Esophagus squamous epithelium (tissue), 5 donors: Measurements from ENCODE around the gene FOXP1. TPM values are rescaled to one million over a fixed set of nuclear protein-coding genes. Genes with fewer than 3 reads are reported as not detected.

Experiments
- DNase-seq: peaks from one replicate; lab custom pipeline; 2025; lab: John Stamatoyannopoulos, UW
- H3K27ac ChIP-seq, 4 donors: fragments of 200-600 bp; sonication (generic); one replicate each; pipeline ENCODE4 v1.5.1; 2016 to 2019; ENCODE audit warnings: mild to moderate bottlenecking in 1 of 4
- H3K27me3 ChIP-seq, 4 donors: fragments of 200-600 bp; sonication (generic); 1 replicate in 3 of 4; 2 replicates in 1 of 4; pipeline versions ENCODE4 v1.5.1 to v1.6.0; 2017 to 2021; ENCODE audit warnings: antibody characterized with exemption in 1 of 4
- H3K36me3 ChIP-seq, 3 donors: fragments of 200-600 bp; sonication (generic); one replicate each; pipeline ENCODE4 v1.5.1; 2016 to 2019
- H3K4me1 ChIP-seq, 3 donors: fragments of 200-600 bp; sonication (generic); one replicate each; pipeline ENCODE4 v1.5.1; 2017 to 2019
- H3K4me3 ChIP-seq, 4 donors: fragments of 200-600 bp; sonication (generic); 1 replicate in 3 of 4; 2 replicates in 1 of 4; pipeline ENCODE4 v1.5.1; 2016 to 2019; ENCODE audit warnings: mild to moderate bottlenecking in 2 of 4, moderate library complexity in 1 of 4
- H3K9me3 ChIP-seq, 3 donors: fragments of 200-600 bp; sonication (generic); one replicate each; pipeline ENCODE4 v1.5.1; 2016 to 2019
- POLR2A ChIP-seq, 4 donors: fragments of 450-650 bp; IDR thresholded peaks; one replicate each; pipeline ENCODE4 v1.6.1; 2017; ENCODE audit warnings: antibody characterized with exemption in 4 of 4, mild to moderate bottlenecking in 4 of 4, moderate library complexity in 3 of 4
- WGBS, 2 donors: methylation state at CpG; one replicate each; pipeline ENCODE4 v1.1.5; 2018; 5-methylcytosine and 5-hydroxymethylcytosine counted together
- intact Hi-C: fragments of 100-400 bp; cut with DNase I; formaldehyde crosslinking; loops from one replicate; pipeline ENCODE4 v1.15.0; 2022
- total RNA-seq, 4 donors: library from RNA; depleted of rRNA; stranded (reverse); fragments of >200 nt; gene quantifications; one replicate each; pipeline ENCODE4 v1.1.0, GENCODE V29; 2016
- TF ChIP-seq, protein P1 (sequence below), 6 experiments: fragments of 450-650 bp in 4 of 6; fragments of 200-600 bp in 2 of 6; sonication (generic) in 2 of 6; IDR thresholded peaks; one replicate each; pipeline ENCODE4 v1.5.1; 2016 to 2019; ENCODE audit warnings: antibody characterized with exemption in 6 of 6, mild to moderate bottlenecking in 4 of 6, moderate library complexity in 4 of 6
- donor health status: DM: yes; HTN: yes; CAD: no.

Gene FOXP1
- total RNA-seq, 4 donors from 2014 or later = 49.1 to 124 (median 61.1) TPM

DNA sequence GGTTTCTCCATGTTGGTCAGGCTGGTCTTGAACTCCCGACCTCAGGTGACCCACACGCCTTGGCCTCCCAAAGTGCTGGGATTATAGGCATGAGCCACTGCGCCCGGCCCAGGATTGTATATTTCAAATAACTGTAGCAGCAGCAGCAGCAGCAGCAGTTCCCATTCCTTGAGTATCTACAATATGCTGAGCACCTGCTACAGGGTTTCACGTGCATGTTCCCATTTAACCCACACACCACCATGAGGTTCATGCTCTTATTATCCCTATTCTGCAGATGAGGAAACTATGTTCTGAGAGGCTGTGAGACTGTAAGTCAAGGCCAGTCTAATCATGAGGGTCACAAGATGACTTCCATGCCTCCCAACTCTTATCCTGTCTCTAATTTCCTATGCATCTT lies 30.9 kb upstream of the FOXP1 start:
- no peak for DNase-seq
- Histone ChIP-seq H3K36me3 (no peaks in the 10 kb centered on the region), H3K27me3 (no peaks in the 10 kb centered on the region), H3K9me3 (no peaks in the 10 kb centered on the region), H3K4me1 (peaks cover 0 to 8% (median 0%) of the 10 kb centered on the region in 3 donors), H3K4me3 (no peak overlapping the region), H3K27ac (no peak overlapping the region)
- 77 to 83% methylated on average over 1 to 5 of the region's 5 CpGs for WGBS, 2 donors
- no peak for TF ChIP-seq POLR2A (IDR thresholded peaks at IDR 0.05)
- TF ChIP-seq, protein P1, sequence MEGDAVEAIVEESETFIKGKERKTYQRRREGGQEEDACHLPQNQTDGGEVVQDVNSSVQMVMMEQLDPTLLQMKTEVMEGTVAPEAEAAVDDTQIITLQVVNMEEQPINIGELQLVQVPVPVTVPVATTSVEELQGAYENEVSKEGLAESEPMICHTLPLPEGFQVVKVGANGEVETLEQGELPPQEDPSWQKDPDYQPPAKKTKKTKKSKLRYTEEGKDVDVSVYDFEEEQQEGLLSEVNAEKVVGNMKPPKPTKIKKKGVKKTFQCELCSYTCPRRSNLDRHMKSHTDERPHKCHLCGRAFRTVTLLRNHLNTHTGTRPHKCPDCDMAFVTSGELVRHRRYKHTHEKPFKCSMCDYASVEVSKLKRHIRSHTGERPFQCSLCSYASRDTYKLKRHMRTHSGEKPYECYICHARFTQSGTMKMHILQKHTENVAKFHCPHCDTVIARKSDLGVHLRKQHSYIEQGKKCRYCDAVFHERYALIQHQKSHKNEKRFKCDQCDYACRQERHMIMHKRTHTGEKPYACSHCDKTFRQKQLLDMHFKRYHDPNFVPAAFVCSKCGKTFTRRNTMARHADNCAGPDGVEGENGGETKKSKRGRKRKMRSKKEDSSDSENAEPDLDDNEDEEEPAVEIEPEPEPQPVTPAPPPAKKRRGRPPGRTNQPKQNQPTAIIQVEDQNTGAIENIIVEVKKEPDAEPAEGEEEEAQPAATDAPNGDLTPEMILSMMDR (IDR thresholded peaks at IDR 0.05) = no peak
- intact Hi-C loops = no loop called here

- H3K27me3 ChIP-seq = no peaks in the 10 kb centered on the region
- no peaks in the 10 kb centered on the region for H3K36me3 ChIP-seq
- no peak overlapping the region for H3K4me3 ChIP-seq
- H3K4me1 ChIP-seq = peaks cover 0 to 8% (median 0%) of the 10 kb centered on the region in 3 donors
- TF ChIP-seq, protein P1 (IDR thresholded peaks at IDR 0.05) = no peak
- TF ChIP-seq POLR2A (IDR thresholded peaks at IDR 0.05) = no peak
- intact Hi-C loops = no loop called here
- 89 to 91% methylated on average over 3 of the region's 3 CpGs for WGBS, 2 donors
- no peak overlapping the region for H3K27ac ChIP-seq
- H3K9me3 ChIP-seq = no peaks in the 10 kb centered on the region
- no peak for DNase-seq
Measured at GRCh38 chr3:71611099-71611498, 27.6 kb upstream of the FOXP1 start.

- Histone ChIP-seq H3K4me3 (no peak overlapping the region), H3K4me1 (no peaks in the 10 kb centered on the region), H3K27me3 (no peaks in the 10 kb centered on the region), H3K36me3 (no peaks in the 10 kb centered on the region), H3K27ac (no peak overlapping the region), H3K9me3 (no peaks in the 10 kb centered on the region)
- TF ChIP-seq, protein P1 (IDR thresholded peaks at IDR 0.05) = no peak
- no peak for TF ChIP-seq POLR2A (IDR thresholded peaks at IDR 0.05)
- intact Hi-C loops = no loop called here
- 96 to 98% methylated on average over 2 of the region's 2 CpGs for WGBS, 2 donors
- DNase-seq = no peak
Measured at GRCh38 chr3:71607364-71607763, 23.8 kb upstream of the FOXP1 start.

DNA sequence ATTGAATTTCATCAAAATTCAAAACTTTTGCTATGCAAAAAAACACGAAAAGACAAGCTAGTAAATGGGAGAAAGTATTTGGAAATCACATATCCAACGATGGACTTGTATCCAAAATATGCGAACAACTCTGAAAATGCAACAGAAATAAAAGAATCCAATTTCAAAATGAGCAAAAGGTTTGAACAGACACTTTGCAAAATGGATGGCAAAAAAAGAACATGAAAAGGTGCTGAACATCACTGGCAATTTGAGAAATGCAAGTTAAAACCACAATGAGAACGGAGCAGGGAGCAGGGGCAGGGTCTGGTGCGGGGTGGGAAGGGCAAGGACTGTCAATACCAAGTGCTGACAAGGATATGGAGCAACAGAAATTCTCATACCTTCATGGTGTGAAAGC lies 23.1 kb upstream of the FOXP1 start:
- TF ChIP-seq POLR2A (IDR thresholded peaks at IDR 0.05) = no peak
- TF ChIP-seq, protein P1 (IDR thresholded peaks at IDR 0.05) = no peak
- no peaks in the 10 kb centered on the region for H3K27me3 ChIP-seq
- no peak for DNase-seq
- no peaks in the 10 kb centered on the region for H3K36me3 ChIP-seq
- H3K27ac ChIP-seq = no peak overlapping the region
- no peaks in the 10 kb centered on the region for H3K9me3 ChIP-seq
- intact Hi-C loops = no loop called here
- 75 to 76% methylated on average over 5 of the region's 5 CpGs for WGBS, 2 donors
- H3K4me1 ChIP-seq = no peaks in the 10 kb centered on the region
- H3K4me3 ChIP-seq = no peak overlapping the region

DNA sequence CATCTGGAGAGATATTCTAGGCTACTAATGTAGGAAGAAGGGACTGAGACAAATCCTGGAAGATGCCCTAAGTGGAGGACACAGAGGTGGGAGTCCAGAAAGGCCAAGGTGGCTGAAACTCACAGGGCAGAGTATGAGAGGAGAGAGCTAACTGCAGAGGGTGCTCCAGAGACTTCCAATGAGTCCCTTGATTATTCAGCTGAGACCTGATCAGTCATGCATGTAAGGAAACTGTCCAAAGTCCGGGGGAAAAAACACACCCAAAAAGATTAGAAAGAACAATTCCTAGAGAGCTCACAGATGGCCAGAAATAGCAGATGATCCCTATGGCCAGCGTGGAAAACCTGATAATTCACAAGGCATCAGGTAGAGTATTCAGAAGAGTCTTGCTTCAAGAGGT lies 18.7 kb upstream of the FOXP1 start:
- Histone ChIP-seq H3K27me3 (no peaks in the 10 kb centered on the region), H3K36me3 (no peaks in the 10 kb centered on the region), H3K4me1 (peaks cover 0 to 5% (median 0%) of the 10 kb centered on the region in 3 donors), H3K9me3 (no peaks in the 10 kb centered on the region), H3K4me3 (no peak overlapping the region), H3K27ac (no peak overlapping the region)
- 38 to 64% methylated on average over 2 of the region's 2 CpGs for WGBS, 2 donors
- DNase-seq = no peak
- intact Hi-C loops = no loop called here
- TF ChIP-seq, protein P1 (IDR thresholded peaks at IDR 0.05) = no peak
- no peak for TF ChIP-seq POLR2A (IDR thresholded peaks at IDR 0.05)
